HG03097 (cell line): Measurements from ENCODE around the gene NRGN.

Source experiments
- ATAC-seq: cut with Tn5 transposase; IDR thresholded peaks from one replicate; pipeline ENCODE4 v1.9.1; 2021; ENCODE audit not compliant: unreplicated experiment, low FRiP score

Gene NRGN

GRCh38 chr11:124739479-124740276 lies at the start of gene NRGN:
Gene NRGN, plus strand, starts transcription at chr11:124739942. Its CDS starts 143 bp downstream, at chr11:124740085.
- peak; percentile 97 for ATAC-seq

GRCh38 chr11:124693142-124693541 lies 46.6 kb upstream of the NRGN start:
- ATAC-seq: no peak

- no peak for ATAC-seq
Observed at GRCh38 chr11:124699547-124699946, 40.2 kb upstream of the NRGN start.

GRCh38 chr11:124700028-124700427 lies 39.7 kb upstream of the NRGN start:
- ATAC-seq: no peak

GRCh38 chr11:124707829-124708228 lies 31.9 kb upstream of the NRGN start:
- no peak for ATAC-seq

GRCh38 chr11:124712392-124712791 lies 27.4 kb upstream of the NRGN start:
- ATAC-seq: no peak

GRCh38 chr11:124716591-124716990 lies 23.2 kb upstream of the NRGN start:
- no peak for ATAC-seq

GRCh38 chr11:124717421-124717785 lies 22.3 kb upstream of the NRGN start:
- ATAC-seq: no peak

GRCh38 chr11:124717786-124718651 lies 21.7 kb upstream of the NRGN start:
- ATAC-seq: no peak

GRCh38 chr11:124718801-124719200 lies 20.9 kb upstream of the NRGN start:
- no peak for ATAC-seq

GRCh38 chr11:124719534-124719933 lies 20.2 kb upstream of the NRGN start:
- no peak for ATAC-seq

- ATAC-seq: no peak
Observed at GRCh38 chr11:124722176-124722575, 17.6 kb upstream of the NRGN start.

GRCh38 chr11:124724979-124725718 lies 14.6 kb upstream of the NRGN start:
- peak; percentile 93 for ATAC-seq

- peak; percentile 10 for ATAC-seq
Observed at GRCh38 chr11:124725719-124726105, 14.0 kb upstream of the NRGN start.

- ATAC-seq: no peak
Observed at GRCh38 chr11:124727474-124727873, 12.3 kb upstream of the NRGN start.

- no peak for ATAC-seq
Observed at GRCh38 chr11:124728134-124728533, 11.6 kb upstream of the NRGN start.

GRCh38 chr11:124729571-124729970 lies 10.2 kb upstream of the NRGN start:
- ATAC-seq: no peak

GRCh38 chr11:124732230-124732629 lies 7.5 kb upstream of the NRGN start:
- ATAC-seq: no peak

GRCh38 chr11:124736736-124737135 lies 3.0 kb upstream of the NRGN start:
- no peak for ATAC-seq

GRCh38 chr11:124737638-124738305 lies 2.0 kb upstream of the NRGN start:
- no peak for ATAC-seq
